GM08714 (cell line): ENCODE measurements around the gene DVL3.

Source experiments
- H3K4me3 ChIP-seq: fragments of 200-500 bp; sonication (Bioruptor generic); 2 replicates; pipeline ENCODE4 v1.5.1; 2014; ENCODE audit warnings: mild to moderate bottlenecking, low read length, inconsistent platforms
- ZNF274 ChIP-seq: IDR thresholded peaks from 2 replicates; pipeline ENCODE4 v1.6.1; 2012; ENCODE audit warnings: mild to moderate bottlenecking, low read depth, low read length

DVL3 gene

DNA sequence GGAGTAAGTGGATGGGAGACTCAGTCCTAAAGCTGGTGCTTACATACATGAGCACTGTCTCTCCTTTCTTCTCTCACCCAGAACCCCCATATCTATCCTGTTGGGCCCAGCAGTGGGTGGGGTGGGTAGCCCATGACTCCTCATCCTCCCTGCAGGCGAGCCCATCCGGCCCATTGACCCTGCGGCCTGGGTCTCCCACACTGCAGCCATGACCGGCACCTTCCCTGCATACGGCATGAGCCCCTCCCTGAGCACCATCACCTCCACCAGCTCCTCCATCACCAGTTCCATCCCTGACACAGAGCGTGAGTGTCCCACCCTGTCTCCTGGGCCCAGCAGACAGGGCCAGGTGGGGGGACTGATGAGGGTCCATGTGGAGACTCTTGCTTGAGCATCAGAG, 11.5 kb downstream of the DVL3 start:
- no peak for TF ChIP-seq ZNF274
- no peak overlapping the region for H3K4me3 ChIP-seq

DNA sequence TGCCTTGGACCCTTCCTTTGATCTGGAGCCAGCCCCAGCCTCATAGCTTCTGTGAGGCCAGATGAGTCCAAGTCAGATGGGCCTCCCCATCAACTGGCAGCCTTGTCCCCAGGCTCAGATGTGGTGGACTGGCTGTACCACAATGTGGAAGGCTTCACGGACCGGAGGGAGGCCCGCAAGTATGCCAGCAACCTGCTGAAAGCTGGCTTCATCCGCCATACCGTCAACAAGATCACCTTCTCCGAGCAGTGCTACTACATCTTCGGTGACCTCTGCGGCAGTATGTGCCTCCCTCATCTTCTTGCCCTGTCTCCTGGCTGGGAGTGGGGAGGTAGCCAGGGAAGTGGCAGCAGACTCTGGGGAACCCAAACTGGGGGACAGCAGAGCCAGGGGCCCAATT, 12.6 kb downstream of the DVL3 start:
- no peak overlapping the region for H3K4me3 ChIP-seq
- TF ChIP-seq ZNF274: no peak

DNA sequence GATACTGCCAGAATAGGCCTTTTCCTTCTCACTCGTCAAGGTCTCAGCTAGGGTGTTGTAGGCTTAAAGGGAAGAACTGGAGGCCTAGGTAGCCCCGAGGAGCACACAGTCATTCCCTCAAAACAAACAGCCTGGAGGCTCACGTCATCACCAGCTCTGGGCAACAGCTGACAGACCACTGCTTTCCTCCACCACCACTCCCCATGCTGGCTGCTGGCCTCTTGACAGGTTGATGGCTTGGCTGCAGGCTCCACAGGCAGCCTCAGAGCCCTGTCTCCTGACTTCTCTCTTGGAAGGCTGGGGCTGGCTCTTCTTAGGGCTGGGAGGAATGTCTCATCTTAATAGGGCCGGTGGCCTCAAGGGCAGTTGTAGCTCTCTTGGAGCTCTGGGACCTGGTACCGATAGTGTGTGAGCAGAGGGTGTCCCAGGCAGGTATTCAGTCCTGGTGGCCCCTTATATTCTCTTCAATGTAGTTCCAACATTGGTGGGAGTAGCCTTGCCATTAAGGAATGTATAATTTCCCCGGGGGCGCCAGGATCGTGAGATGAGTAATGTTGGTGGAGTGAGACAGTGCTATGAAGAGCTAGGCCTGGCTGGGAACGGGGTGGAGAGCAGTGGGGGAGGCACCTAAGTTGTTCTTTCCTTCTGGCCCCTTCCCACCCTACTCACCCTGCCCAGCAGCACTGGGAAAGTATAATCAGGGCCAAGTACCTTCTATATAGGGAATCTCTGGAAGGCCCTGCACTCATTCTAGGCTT, 13.4 kb downstream of the DVL3 start:
- TF ChIP-seq ZNF274: no peak
- no peak overlapping the region for H3K4me3 ChIP-seq

DNA sequence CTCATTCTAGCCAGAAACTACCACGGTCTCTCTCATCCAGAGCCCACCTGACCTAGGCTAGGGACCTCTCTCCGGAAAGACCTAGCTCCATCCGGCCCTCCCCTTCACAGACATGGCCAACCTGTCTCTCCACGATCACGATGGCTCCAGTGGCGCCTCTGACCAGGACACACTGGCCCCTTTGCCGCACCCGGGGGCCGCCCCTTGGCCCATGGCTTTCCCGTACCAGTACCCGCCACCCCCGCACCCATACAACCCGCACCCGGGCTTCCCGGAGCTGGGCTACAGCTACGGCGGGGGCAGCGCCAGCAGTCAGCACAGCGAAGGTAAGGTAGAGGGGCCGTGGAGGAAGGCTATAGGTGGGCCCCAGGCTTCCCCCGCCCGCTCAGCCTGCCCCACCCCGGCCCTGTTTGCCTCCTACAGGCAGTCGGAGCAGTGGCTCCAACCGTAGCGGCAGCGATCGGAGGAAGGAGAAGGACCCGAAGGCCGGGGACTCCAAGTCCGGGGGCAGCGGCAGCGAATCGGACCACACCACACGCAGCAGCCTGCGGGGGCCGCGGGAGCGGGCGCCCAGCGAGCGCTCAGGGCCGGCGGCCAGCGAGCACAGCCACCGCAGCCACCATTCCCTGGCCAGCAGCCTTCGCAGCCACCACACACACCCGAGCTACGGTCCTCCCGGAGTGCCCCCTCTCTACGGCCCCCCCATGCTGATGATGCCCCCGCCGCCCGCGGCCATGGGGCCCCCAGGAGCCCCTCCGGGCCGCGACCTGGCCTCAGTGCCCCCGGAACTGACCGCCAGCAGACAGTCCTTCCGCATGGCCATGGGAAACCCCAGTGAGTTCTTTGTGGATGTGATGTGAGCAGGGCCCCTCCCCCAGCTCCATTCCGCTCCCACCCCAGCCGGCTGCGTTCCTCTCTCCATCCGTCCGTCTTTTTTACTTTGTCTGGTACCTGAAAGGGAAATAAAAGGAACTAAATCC, 15.0 kb downstream of the DVL3 start:
- H3K4me3 ChIP-seq: no peak overlapping the region
- no peak for TF ChIP-seq ZNF274

DNA sequence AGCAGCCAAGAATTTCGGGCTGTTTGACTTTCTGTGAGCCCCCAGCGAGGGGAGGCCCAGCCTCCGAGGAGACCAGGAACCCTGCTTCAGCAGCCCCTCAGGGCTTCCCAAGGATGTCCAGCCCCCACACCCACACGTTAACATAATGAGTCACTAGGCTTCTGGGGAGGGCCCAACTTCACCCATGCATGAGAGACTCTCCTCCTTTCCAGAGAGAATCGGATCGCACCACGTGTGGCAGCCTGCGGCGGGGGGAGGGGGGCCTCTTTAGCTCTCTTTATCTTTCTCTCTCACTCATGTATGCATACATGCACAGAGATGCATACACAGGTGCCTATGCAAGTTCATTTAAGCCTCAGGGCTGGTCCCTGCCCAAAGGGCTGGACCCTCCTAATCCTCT, 16.4 kb downstream of the DVL3 start:
- no peak overlapping the region for H3K4me3 ChIP-seq
- no peak for TF ChIP-seq ZNF274

DNA sequence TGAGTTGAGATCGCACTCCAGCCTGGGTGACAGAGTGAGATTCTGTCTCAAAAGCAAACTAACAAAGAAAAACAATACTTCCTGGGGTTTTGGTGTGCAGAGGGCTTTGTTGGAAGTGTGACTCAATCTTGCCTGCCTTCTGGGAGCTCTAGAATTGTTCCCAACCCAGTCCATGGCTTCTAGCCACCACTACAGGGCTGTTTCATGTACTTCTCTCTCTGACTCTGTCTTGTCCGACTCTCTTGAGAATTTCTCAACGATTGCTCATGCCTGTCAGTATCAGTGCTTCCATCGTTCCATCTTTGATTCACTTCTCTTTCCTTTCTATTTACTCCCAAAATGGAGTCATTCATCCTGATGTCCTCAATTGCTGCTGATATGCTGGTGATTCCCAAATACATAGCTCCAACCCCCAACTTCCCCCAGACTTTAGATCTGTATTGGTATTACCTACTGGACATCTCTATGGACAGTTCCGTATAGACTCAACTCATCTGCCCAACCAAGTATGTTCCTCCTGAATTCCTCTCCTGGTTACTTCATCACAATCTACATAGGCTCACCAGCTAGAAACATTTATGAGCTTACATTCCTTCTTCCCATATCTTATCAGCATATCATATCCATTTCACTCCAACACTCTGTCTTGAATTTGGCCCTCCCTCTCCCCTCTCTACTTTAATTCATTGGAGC, 17.6 kb downstream of the DVL3 start:
- H3K4me3 ChIP-seq: no peak overlapping the region
- TF ChIP-seq ZNF274: no peak

DNA sequence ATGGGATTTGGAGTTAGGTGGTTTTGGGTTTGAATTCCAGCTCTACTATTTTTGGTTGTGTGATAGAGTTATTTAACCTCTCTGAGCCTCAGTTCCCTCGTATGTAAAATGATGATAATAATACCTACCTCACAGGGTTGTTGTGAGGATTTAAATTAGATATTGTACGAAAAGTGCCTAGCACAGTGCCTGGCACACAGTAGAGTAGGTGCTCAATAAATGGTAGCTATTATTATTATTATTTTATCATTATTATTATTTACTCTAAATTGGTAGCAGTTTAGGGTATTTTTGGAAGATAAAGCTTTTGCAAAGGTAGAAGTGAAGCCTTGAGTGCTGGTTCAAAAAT, 18.2 kb downstream of the DVL3 start:
- TF ChIP-seq ZNF274: no peak
- H3K4me3 ChIP-seq: no peak overlapping the region

DNA sequence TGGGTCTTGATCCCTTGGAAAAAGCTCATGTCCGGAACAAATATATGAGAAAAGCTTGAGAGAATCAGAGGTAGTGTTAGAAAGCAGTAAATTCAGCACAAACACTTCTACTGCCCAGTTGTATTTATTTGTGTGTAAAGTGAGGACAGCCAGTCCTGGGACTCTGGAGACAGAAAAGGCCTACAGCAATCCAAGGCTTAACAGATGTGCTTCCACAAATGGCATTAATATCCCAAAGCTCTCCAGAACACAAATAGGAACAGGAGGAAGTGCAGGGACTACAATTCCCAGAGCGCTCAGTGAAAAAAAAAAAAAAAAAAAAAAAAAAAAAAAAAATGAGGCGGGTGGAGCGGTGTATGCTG, 19.1 kb downstream of the DVL3 start:
- no peak overlapping the region for H3K4me3 ChIP-seq

DNA sequence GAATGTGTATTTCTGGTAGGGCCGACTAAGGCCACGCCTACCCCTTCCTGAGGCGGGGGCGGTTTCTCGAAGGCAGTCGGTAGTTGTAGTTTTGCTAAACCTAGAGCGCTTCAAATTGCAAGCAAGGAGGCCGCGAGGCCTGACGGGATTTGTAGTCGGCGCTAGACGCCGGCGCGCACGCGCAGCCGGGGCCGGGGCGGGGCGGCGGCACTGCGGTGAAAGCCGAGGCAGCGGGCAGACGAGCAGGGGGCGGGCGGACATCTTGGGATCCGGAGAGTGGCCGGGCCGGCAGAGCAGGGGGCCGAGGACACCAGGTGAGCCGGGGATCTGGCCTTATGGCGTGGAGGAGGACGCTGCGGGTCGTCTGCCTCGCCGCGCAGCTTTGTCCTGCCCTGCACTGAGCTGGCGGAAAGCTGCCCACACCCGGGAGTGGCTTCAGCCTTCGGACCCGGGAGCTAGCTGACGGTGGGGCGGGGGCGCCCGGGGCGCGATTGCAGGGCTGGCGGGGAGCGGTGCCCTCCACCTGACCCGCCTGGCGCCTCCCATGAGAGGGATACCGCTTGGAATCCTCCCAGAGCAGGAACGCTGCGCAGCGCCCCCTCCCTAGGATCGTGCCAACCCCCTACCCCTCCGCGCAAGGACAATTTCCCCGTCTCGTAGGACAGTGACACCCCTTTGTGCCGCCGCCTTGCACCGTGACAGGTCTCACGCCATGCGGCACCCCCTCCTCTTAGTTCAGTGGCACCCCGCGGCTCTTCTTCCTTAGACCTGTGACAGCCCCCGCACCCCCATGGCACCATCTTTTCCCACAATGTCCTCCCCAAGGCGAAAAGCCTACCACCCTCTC, 19.7 kb downstream of the DVL3 start, which contains the start of gene AP2M1:
TSS of gene AP2M1 (plus strand) at position 210 of the 847 bp plus-strand sequence. CDS start 2,139 bp downstream, outside the sequence.
- no peak for TF ChIP-seq ZNF274
- peak within 1 kb of the TSS; percentile 68 for H3K4me3 ChIP-seq

More for the DNA sequence above, 19.1 kb downstream of the DVL3 start:
- no peak for TF ChIP-seq ZNF274

DNA sequence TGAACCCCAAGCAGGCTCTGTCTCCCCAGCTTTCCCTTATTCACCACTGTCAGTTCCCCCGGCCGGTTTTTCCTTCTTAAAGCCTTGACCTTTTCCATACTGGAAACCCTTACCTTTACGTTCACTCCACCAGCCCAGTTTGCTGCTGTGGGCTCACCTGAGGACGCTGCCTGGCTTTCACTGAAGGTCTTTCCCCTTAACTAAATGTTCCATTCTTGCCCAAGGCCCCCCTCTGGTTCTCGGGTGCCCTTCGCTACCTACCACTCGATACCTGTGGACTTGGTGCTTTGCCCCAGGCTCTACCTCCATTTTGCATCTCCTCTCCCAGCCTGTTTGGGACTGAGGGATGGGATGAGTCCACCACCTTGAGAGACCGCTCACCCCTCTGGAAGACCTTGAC, 20.3 kb downstream of the DVL3 start:
- TF ChIP-seq ZNF274: no peak
- H3K4me3 ChIP-seq: peak overlapping the region; percentile 68

DNA sequence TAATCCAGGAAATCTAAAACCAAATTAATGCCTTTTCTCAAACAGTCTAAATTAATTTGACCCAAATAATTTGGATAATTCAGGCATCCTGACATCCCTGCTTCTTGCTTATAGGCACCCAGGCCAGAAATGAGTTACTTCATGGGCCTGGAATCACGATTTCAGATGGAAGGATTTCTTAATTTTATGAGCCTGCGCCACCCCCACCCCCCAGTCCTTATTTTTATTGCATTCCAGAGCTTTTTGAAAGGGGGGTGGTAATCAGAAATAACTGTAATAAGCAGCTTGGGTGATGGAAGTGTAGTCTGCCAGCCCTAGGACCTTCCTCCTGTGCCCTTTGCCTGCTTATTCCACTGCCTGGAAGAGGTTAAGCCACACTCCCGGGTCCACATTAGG, 20.8 kb downstream of the DVL3 start:
- H3K4me3 ChIP-seq: peak overlapping the region; percentile 68
- no peak for TF ChIP-seq ZNF274

DNA sequence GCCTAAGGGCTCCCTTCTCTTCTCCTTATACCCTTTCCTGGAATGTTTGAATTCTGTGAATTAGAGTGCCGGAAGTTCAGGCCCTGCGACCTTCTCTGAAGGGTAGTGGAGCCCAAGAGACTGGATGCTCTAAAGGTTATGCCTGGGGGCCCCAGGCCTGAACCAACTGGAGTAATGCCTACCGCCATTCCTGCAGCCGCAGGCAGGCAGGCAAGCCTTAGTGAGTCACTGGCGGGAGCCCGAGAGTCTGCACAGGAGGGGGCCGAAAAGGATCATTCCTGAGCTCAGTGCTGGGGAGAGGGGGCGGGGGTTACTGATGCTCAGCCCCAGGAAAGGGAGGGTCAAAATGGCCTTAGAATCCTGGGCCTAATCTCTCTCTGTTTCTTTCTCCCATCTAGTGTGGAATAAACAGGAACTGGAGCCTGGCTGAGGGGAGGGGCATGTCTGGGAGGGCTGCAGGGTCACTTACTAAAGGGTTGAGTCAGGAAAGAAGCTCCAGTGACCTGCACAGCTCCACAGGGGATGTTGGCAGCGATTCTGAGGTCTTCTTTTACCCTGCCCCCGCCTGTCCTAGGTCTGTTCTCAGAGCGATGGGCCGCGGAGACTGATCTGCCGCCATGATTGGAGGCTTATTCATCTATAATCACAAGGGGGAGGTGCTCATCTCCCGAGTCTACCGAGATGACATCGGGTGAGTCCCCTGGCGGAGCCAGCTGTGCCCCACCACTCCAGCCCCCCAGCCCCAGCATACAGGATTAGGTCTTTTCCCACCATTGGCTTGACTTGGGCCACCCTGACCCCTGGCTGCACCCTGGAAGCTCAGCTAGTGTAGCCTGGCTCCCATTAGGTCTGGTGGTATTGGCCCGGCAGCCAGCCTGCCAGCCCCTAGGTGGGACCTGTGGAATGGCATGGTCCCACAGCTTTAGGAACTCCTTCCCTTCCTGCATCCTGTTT, 21.5 kb downstream of the DVL3 start:
- no peak for TF ChIP-seq ZNF274
- H3K4me3 ChIP-seq: peak overlapping the region; percentile 68
